Spleen (tissue), 11 donors: ENCODE results near the gene PAXIP1. TPM values are rescaled to one million over a fixed set of nuclear protein-coding genes. Genes with fewer than 3 reads are reported as not detected.

Source experiments
- DNase-seq: peaks from one replicate; pipeline ENCODE4 v3.0.0-alpha.2; 2020
- H3K27ac ChIP-seq, 8 donors: fragments of 200-600 bp; sonication (generic) in 7 of 8; 1 replicate in 4 of 8; 2 replicates in 4 of 8; pipeline versions ENCODE4 v1.5.0 to v1.8.0; 2016 to 2021; ENCODE audit warnings: inconsistent platforms in 4 of 8, mild to moderate bottlenecking in 4 of 8, moderate library complexity in 1 of 8
- H3K27me3 ChIP-seq, 7 donors: fragments of 200-600 bp; sonication (generic) in 6 of 7; replicated peaks in 1 of 7; 1 replicate in 4 of 7; 2 replicates in 3 of 7; pipeline versions ENCODE4 v1.5.0 to v1.8.0; 2016 to 2021; ENCODE audit warnings: inconsistent platforms in 3 of 7, mild to moderate bottlenecking in 1 of 7
- H3K36me3 ChIP-seq, 6 donors: fragments of 200-600 bp; sonication (generic) in 5 of 6; 1 replicate in 4 of 6; 2 replicates in 2 of 6; pipeline versions ENCODE4 v1.5.0 to v1.8.0; 2016 to 2021; ENCODE audit warnings: inconsistent platforms in 2 of 6
- H3K4me1 ChIP-seq, 6 donors: fragments of 200-600 bp; sonication (generic) in 5 of 6; 1 replicate in 3 of 6; 2 replicates in 3 of 6; pipeline versions ENCODE4 v1.5.0 to v1.8.0; 2016 to 2021; ENCODE audit warnings: inconsistent platforms in 3 of 6
- H3K4me3 ChIP-seq, 8 donors: fragments of 200-600 bp; sonication (generic) in 7 of 8; 1 replicate in 4 of 8; 2 replicates in 4 of 8; pipeline versions ENCODE4 v1.5.0 to v1.8.0; 2016 to 2021; ENCODE audit warnings: inconsistent platforms in 4 of 8, mild to moderate bottlenecking in 4 of 8, moderate library complexity in 2 of 8
- H3K9me3 ChIP-seq, 8 donors: fragments of 200-600 bp; sonication (generic) in 7 of 8; 1 replicate in 4 of 8; 2 replicates in 4 of 8; pipeline versions ENCODE4 v1.5.0 to v1.8.0; 2016 to 2021; ENCODE audit warnings: inconsistent platforms in 4 of 8
- CTCF ChIP-seq, 11 experiments: fragments of 200-600 bp in 7 of 11; fragments of 450-650 bp in 4 of 11; sonication (generic) in 4 of 11; IDR thresholded peaks in 8 of 11; conservative IDR thresholded peaks in 3 of 11; 1 replicate in 7 of 11; 2 replicates in 4 of 11; pipeline versions ENCODE4 v1.4.0 to v1.8.0; 2016 to 2021; ENCODE audit warnings: antibody characterized with exemption in 11 of 11, inconsistent platforms in 4 of 11, mild to moderate bottlenecking in 1 of 11
- POLR2A ChIP-seq, 3 donors: fragments of 450-650 bp; IDR thresholded peaks; one replicate each; pipeline ENCODE4 v1.5.1; 2017; ENCODE audit warnings: antibody characterized with exemption in 3 of 3, mild to moderate bottlenecking in 1 of 3
- POLR2AphosphoS5 ChIP-seq, 3 donors: sonication (generic); formaldehyde crosslinking; IDR thresholded peaks; one replicate each; pipeline ENCODE4 v1.5.1; 2017; ENCODE audit warnings: antibody characterized with exemption in 3 of 3
- WGBS, 5 donors: extraction: QIAGEN DNeasy Blood & Tissue Kit in 3 of 5; methylation state at CpG; one replicate each; pipeline versions ENCODE4 v1.1.5 to v1.1.7; 2013 to 2018; 5-methylcytosine and 5-hydroxymethylcytosine counted together
- intact Hi-C: fragments of 100-400 bp; cut with DNase I; formaldehyde crosslinking; loops from one replicate; pipeline ENCODE4 v1.15.0; 2023; ENCODE audit warnings: low total_unique reads
- polyA plus RNA-seq, 3 donors: library from polyadenylated mRNA; stranded (reverse); fragments of 200-250 nt; gene quantifications; one replicate each; pipeline ENCODE4 v1.2.1, GENCODE V29; 2013
- total RNA-seq, 7 donors: library from RNA; depleted of rRNA in 3 of 7; stranded (reverse); fragments of >200 nt in 3 of 7; fragmentation: NEBNext Ultra II Directional in 4 of 7; extraction: Animal tissue kit (Norgen Biotek cat#: 25700) in 4 of 7; gene quantifications; one replicate each; pipeline versions ENCODE4 v1.1.0 to v1.2.1, GENCODE V29; 2016 to 2021
- donor health status: healthy with polysubstance abuse.
- donor health status: DM: no; HTN: no; CAD: no; lungs with moderate emphysema.
- donor health status: DM: no; HTN: no; CAD: no.
- donor health status: Bipolar disorder and iron deficiency.
- donor health status: healthy.
- donor health status: DM: no; HTN: no; CAD: no.
- donor health status: DM: yes; HTN: yes; CAD: no.

Gene PAXIP1
- total and polyA plus RNA-seq, 10 donors: 2.7 to 15.0 (median 13.3) TPM

- 78 to 85% (median 83%) methylated on average over 6 of the region's 6 CpGs for WGBS, 5 donors
- peaks cover 0 to 40% (median 13%) of the 10 kb centered on the region in 7 donors for H3K27me3 ChIP-seq
- H3K36me3 ChIP-seq: no peaks in the 10 kb centered on the region
- H3K9me3 ChIP-seq: peaks cover 0 to 6% (median 0%) of the 10 kb centered on the region in 8 donors
- no peak overlapping the region for H3K27ac ChIP-seq
- H3K4me1 ChIP-seq: peaks cover 7 to 13% (median 9%) of the 10 kb centered on the region in 6 donors
- intact Hi-C loops: no loop called here
- DNase-seq: no peak
- H3K4me3 ChIP-seq: no peak overlapping the region
- TF ChIP-seq POLR2AphosphoS5 (IDR thresholded peaks at IDR 0.05) (no peak), POLR2A (IDR thresholded peaks at IDR 0.05) (no peak), CTCF (IDR thresholded peaks at IDR 0.05 in 8 of 11, conservative IDR thresholded peaks at IDR 0.05 in 3 of 11) (no peak)
Measured at GRCh38 chr7:154918741-154919140, 84.2 kb downstream of the PAXIP1 start.

- Histone ChIP-seq H3K4me1 (peaks cover 8 to 17% (median 11%) of the 10 kb centered on the region in 6 donors), H3K27me3 (peaks cover 0 to 45% (median 13%) of the 10 kb centered on the region in 7 donors), H3K4me3 (no peak overlapping the region), H3K27ac (no peak overlapping the region), H3K9me3 (peaks cover 0 to 6% (median 0%) of the 10 kb centered on the region in 8 donors), H3K36me3 (no peaks in the 10 kb centered on the region)
- no peak for DNase-seq
- no peak for TF ChIP-seq CTCF (IDR thresholded peaks at IDR 0.05 in 8 of 11, conservative IDR thresholded peaks at IDR 0.05 in 3 of 11)
- no peak for TF ChIP-seq POLR2A (IDR thresholded peaks at IDR 0.05)
- no peak for TF ChIP-seq POLR2AphosphoS5 (IDR thresholded peaks at IDR 0.05)
- 81 to 90% (median 84%) methylated on average over 6 of the region's 6 CpGs for WGBS, 5 donors
- intact Hi-C loops: no loop called here
Measured at GRCh38 chr7:154918266-154918665, 84.7 kb downstream of the PAXIP1 start.

- peak; percentile 29 for DNase-seq
- TF ChIP-seq POLR2A (IDR thresholded peaks at IDR 0.05) (no peak), CTCF (IDR thresholded peaks at IDR 0.05 in 8 of 11, conservative IDR thresholded peaks at IDR 0.05 in 3 of 11) (no peak), POLR2AphosphoS5 (IDR thresholded peaks at IDR 0.05) (no peak)
- WGBS, 5 donors: 65 to 89% (median 85%) methylated on average over 6 to 7 of the region's 7 CpGs
- Histone ChIP-seq H3K36me3 (no peaks in the 10 kb centered on the region), H3K9me3 (peaks cover 0 to 6% (median 0%) of the 10 kb centered on the region in 8 donors), H3K27me3 (peaks cover 0 to 46% (median 13%) of the 10 kb centered on the region in 7 donors), H3K4me3 (no peak overlapping the region), H3K4me1 (peaks cover 8 to 17% (median 11%) of the 10 kb centered on the region in 6 donors), H3K27ac (no peak overlapping the region)
- intact Hi-C loops: no loop called here
Measured at GRCh38 chr7:154917808-154918160, 85.1 kb downstream of the PAXIP1 start.

GRCh38 chr7:154916856-154917807 is 85.8 kb downstream of the PAXIP1 start:
- H3K4me3 ChIP-seq: no peak overlapping the region
- DNase-seq: peak; percentile 44
- TF ChIP-seq CTCF (IDR thresholded peaks at IDR 0.05 in 8 of 11, conservative IDR thresholded peaks at IDR 0.05 in 3 of 11) (no peak), POLR2A (IDR thresholded peaks at IDR 0.05) (no peak), POLR2AphosphoS5 (IDR thresholded peaks at IDR 0.05) (no peak)
- peaks cover 0 to under 1% (median 0%) of the 10 kb centered on the region in 8 donors for H3K9me3 ChIP-seq
- no peaks in the 10 kb centered on the region for H3K36me3 ChIP-seq
- intact Hi-C loops: no loop called here
- 87 to 90% (median 89%) methylated on average over 10 to 13 of the region's 13 CpGs for WGBS, 5 donors
- H3K4me1 ChIP-seq: peaks cover 8 to 17% (median 11%) of the 10 kb centered on the region in 6 donors
- peaks cover 0 to 46% (median 13%) of the 10 kb centered on the region in 7 donors for H3K27me3 ChIP-seq
- no peak overlapping the region for H3K27ac ChIP-seq
